OCI-LY1 (cell line): ENCODE data around the gene MECP2.

Source experiments
- H2AFZ ChIP-seq: fragments of 200-600 bp; sonication (generic), shearing (Covaris generic); 2 replicates; pipeline ENCODE4 v1.6.0; 2014; ENCODE audit warnings: antibody characterized with exemption, mild to moderate bottlenecking, low read length
- H3F3A ChIP-seq: fragments of 200-600 bp; sonication (generic), shearing (Covaris generic); 2 replicates; pipeline ENCODE4 v1.6.0; 2014; ENCODE audit warnings: mild to moderate bottlenecking, antibody characterized with exemption, low read length, moderate library complexity; ENCODE audit not compliant: insufficient read depth
- H3K27ac ChIP-seq: fragments of 200-600 bp; sonication (generic); 2 replicates; pipeline ENCODE4 v1.5.1; 2014; ENCODE audit warnings: low read length, mixed run types, mild to moderate bottlenecking, low read depth; ENCODE audit not compliant: poor library complexity, severe bottlenecking
- H3K27me3 ChIP-seq: fragments of 200-600 bp; sonication (generic); 2 replicates; pipeline ENCODE4 v1.6.0; 2014; ENCODE audit warnings: antibody characterized with exemption, mild to moderate bottlenecking, low read length, moderate library complexity; ENCODE audit not compliant: insufficient read depth
- H3K36me3 ChIP-seq: fragments of 200-600 bp; sonication (generic); 2 replicates; pipeline ENCODE4 v1.6.1; 2014; ENCODE audit warnings: mild to moderate bottlenecking, antibody characterized with exemption, low read length, moderate library complexity, mixed read lengths; ENCODE audit not compliant: insufficient read depth
- H3K4me1 ChIP-seq: fragments of 200-600 bp; sonication (generic); 2 replicates; pipeline ENCODE4 v1.5.1; 2014; ENCODE audit warnings: mild to moderate bottlenecking, low read length, moderate library complexity; ENCODE audit not compliant: insufficient read depth, severe bottlenecking
- H3K4me2 ChIP-seq: fragments of 200-600 bp; sonication (generic), shearing (Covaris generic); 2 replicates; pipeline ENCODE4 v1.6.1; 2014; ENCODE audit warnings: low read length
- H3K4me3 ChIP-seq: fragments of 200-600 bp; sonication (generic); 2 replicates; pipeline ENCODE4 v1.5.1; 2014; ENCODE audit warnings: low read length, low read depth, mild to moderate bottlenecking, mixed read lengths; ENCODE audit not compliant: poor library complexity, severe bottlenecking
- H3K79me2 ChIP-seq: fragments of 200-600 bp; shearing (Covaris generic); 2 replicates; pipeline ENCODE4 v1.6.1; 2016; ENCODE audit warnings: mixed run types, low read length, mixed read lengths; ENCODE audit not compliant: insufficient read depth
- H3K9ac ChIP-seq: fragments of 200-600 bp; sonication (generic), shearing (Covaris generic); 2 replicates; pipeline ENCODE4 v1.6.1; 2014; ENCODE audit warnings: mild to moderate bottlenecking, low read length, mixed read lengths
- H3K9me2 ChIP-seq: fragments of 200-600 bp; sonication (generic), shearing (Covaris generic); 2 replicates; pipeline ENCODE4 v1.6.1; 2014; ENCODE audit warnings: low read depth, mild to moderate bottlenecking, low read length, mixed read lengths
- H3K9me3 ChIP-seq: fragments of 200-600 bp; shearing (Covaris generic); 2 replicates; pipeline ENCODE4 v1.6.1; 2014; ENCODE audit warnings: low read length, mixed read lengths
- H4K20me1 ChIP-seq: fragments of 200-600 bp; sonication (generic), shearing (Covaris generic); 2 replicates; pipeline ENCODE4 v1.6.0; 2016; ENCODE audit warnings: mild to moderate bottlenecking, low read length; ENCODE audit not compliant: insufficient read depth
- EZH2 ChIP-seq: fragments of 200-600 bp; sonication (generic), shearing (Covaris generic); IDR thresholded peaks from 2 replicates; pipeline ENCODE4 v1.8.0; 2017; ENCODE audit warnings: borderline replicate concordance, mixed run types, mild to moderate bottlenecking, antibody characterized with exemption, low read length, moderate library complexity, mixed read lengths
- TF ChIP-seq, protein P1 (sequence below): fragments of 200-600 bp; sonication (generic), shearing (Covaris generic); IDR thresholded peaks from 2 replicates; pipeline ENCODE4 v1.5.1; 2017; ENCODE audit warnings: mild to moderate bottlenecking, antibody characterized with exemption, low read length, moderate library complexity, mixed read lengths

The MECP2 gene

GRCh38 chrX:153991013-153991580 is 106.4 kb downstream of the MECP2 start:
- TF ChIP-seq EZH2, result no peak
- TF ChIP-seq, protein P1, sequence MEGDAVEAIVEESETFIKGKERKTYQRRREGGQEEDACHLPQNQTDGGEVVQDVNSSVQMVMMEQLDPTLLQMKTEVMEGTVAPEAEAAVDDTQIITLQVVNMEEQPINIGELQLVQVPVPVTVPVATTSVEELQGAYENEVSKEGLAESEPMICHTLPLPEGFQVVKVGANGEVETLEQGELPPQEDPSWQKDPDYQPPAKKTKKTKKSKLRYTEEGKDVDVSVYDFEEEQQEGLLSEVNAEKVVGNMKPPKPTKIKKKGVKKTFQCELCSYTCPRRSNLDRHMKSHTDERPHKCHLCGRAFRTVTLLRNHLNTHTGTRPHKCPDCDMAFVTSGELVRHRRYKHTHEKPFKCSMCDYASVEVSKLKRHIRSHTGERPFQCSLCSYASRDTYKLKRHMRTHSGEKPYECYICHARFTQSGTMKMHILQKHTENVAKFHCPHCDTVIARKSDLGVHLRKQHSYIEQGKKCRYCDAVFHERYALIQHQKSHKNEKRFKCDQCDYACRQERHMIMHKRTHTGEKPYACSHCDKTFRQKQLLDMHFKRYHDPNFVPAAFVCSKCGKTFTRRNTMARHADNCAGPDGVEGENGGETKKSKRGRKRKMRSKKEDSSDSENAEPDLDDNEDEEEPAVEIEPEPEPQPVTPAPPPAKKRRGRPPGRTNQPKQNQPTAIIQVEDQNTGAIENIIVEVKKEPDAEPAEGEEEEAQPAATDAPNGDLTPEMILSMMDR, result no peak
- no peaks in the 10 kb centered on the region for H3K9me3 ChIP-seq
- no peaks in the 10 kb centered on the region for H3K9me2 ChIP-seq
- H3K4me2 ChIP-seq, result no peak overlapping the region
- peaks cover 8% of the 10 kb centered on the region for H3K4me1 ChIP-seq
- no peak overlapping the region for H3K4me3 ChIP-seq
- no peaks in the 10 kb centered on the region for H3K36me3 ChIP-seq
- no peak overlapping the region for H3K27ac ChIP-seq
- no peaks in the 10 kb centered on the region for H3F3A ChIP-seq
- H3K27me3 ChIP-seq, result no peaks in the 10 kb centered on the region
- no peaks in the 10 kb centered on the region for H3K79me2 ChIP-seq
- no peak overlapping the region for H3K9ac ChIP-seq
- H2AFZ ChIP-seq, result no peak overlapping the region
- H4K20me1 ChIP-seq, result no peaks in the 10 kb centered on the region

DNA sequence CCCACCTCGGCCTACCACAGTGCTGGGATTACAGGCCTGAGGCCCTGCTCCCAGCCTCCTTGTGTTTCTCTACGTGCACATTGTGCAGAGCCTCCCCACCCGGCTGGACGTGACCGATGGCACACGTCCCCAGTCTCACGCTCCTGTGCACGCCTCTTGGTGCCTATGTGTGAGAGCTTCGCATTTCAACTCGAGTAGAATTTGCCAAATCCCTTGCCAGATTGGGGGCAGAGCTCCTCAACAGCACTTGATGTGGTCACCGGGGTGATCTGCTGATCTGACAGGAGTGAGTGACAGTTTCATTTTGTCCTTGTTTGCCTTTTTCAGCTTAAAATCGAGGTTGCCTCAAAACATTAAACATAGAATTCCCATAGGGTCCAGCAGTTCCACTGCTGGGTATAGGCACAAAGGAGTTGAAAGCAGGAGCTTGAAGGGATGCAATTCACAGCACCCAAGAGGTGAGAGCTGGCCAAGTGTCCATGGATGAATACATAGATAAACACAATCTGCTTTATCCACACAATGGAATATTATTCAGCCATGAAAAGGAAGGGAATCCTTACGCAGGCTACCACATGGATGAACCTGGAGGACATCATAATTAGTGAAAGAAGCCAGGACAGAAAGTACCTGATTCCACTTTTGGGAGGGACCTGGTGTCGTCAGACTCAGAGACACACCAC is 107.4 kb downstream of the MECP2 start:
- Histone ChIP-seq H3K4me2 (no peak overlapping the region), H3K4me3 (no peak overlapping the region), H3K9me3 (no peaks in the 10 kb centered on the region), H3K79me2 (no peaks in the 10 kb centered on the region), H3K9ac (no peak overlapping the region), H2AFZ (no peak overlapping the region), H3K27me3 (no peaks in the 10 kb centered on the region), H3K36me3 (no peaks in the 10 kb centered on the region), H4K20me1 (no peaks in the 10 kb centered on the region), H3F3A (no peaks in the 10 kb centered on the region), H3K9me2 (no peaks in the 10 kb centered on the region), H3K27ac (no peak overlapping the region), H3K4me1 (peaks cover 18% of the 10 kb centered on the region)
- TF ChIP-seq, protein P1, result no peak
- no peak for TF ChIP-seq EZH2

GRCh38 chrX:153988493-153988892 is 109.0 kb downstream of the MECP2 start:
- Histone ChIP-seq H3K9me2 (no peaks in the 10 kb centered on the region), H3K27me3 (no peaks in the 10 kb centered on the region), H3K4me2 (no peak overlapping the region), H3F3A (no peaks in the 10 kb centered on the region), H3K36me3 (no peaks in the 10 kb centered on the region), H3K4me1 (peaks cover 33% of the 10 kb centered on the region), H3K9ac (no peak overlapping the region), H3K4me3 (no peak overlapping the region), H2AFZ (no peak overlapping the region), H4K20me1 (no peaks in the 10 kb centered on the region), H3K79me2 (no peaks in the 10 kb centered on the region), H3K27ac (no peak overlapping the region), H3K9me3 (no peaks in the 10 kb centered on the region)
- TF ChIP-seq, protein P1, result no peak
- TF ChIP-seq EZH2, result no peak
